Measurements from ENCODE around the gene ZNF140. TPM values are rescaled to one million over a fixed set of nuclear protein-coding genes. Genes with fewer than 3 reads are reported as not detected.

ZNF140 gene
- total RNA-seq, 6 experiments from 2014 or later = 5.9 to 9.3 (median 6.9) TPM

DNA sequence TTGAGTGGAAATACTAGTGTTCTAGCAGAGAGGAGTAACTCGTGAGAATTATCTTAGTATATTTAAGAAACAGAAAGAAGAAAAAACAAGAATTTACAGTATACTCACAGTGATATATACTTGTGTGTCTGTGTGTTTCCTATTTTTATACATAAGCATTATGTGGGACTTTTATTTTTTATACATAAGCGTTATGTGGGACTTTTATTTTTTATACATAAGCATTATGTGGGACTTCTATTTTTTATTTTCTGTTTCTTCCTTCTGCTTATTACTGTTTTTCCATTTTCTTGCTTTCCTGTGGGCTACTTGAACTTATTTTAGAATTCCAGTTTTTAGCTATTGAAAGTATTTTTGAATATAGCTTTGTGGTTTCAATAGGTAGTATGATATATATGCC is 6.9 kb upstream of the ZNF140 start:
- intact Hi-C loops (cut with DNase I) = no loop called here
- H3K4me3 ChIP-seq = no peak overlapping the region
- no peaks in the 10 kb centered on the region for H3K4me1 ChIP-seq
- no peaks in the 10 kb centered on the region for H3K36me3 ChIP-seq
- no peak for TF ChIP-seq POLR2A (IDR thresholded peaks at IDR 0.05)
- TF ChIP-seq, protein P1, sequence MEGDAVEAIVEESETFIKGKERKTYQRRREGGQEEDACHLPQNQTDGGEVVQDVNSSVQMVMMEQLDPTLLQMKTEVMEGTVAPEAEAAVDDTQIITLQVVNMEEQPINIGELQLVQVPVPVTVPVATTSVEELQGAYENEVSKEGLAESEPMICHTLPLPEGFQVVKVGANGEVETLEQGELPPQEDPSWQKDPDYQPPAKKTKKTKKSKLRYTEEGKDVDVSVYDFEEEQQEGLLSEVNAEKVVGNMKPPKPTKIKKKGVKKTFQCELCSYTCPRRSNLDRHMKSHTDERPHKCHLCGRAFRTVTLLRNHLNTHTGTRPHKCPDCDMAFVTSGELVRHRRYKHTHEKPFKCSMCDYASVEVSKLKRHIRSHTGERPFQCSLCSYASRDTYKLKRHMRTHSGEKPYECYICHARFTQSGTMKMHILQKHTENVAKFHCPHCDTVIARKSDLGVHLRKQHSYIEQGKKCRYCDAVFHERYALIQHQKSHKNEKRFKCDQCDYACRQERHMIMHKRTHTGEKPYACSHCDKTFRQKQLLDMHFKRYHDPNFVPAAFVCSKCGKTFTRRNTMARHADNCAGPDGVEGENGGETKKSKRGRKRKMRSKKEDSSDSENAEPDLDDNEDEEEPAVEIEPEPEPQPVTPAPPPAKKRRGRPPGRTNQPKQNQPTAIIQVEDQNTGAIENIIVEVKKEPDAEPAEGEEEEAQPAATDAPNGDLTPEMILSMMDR (IDR thresholded peaks at IDR 0.05) = no peak
- no peaks in the 10 kb centered on the region for H3K27me3 ChIP-seq
- 64% methylated on average over 2 of the region's 2 CpGs for WGBS (ENCODE audit: insufficient coverage, low coverage, low lambda C conversion rate, missing lambda C conversion rate)
- H3K27ac ChIP-seq = no peak overlapping the region
- DNase-seq = no peak
- ATAC-seq = no peak
- H3K9me3 ChIP-seq = peaks cover 0 to 48% (median 5%) of the 10 kb centered on the region in 4 donors

DNA sequence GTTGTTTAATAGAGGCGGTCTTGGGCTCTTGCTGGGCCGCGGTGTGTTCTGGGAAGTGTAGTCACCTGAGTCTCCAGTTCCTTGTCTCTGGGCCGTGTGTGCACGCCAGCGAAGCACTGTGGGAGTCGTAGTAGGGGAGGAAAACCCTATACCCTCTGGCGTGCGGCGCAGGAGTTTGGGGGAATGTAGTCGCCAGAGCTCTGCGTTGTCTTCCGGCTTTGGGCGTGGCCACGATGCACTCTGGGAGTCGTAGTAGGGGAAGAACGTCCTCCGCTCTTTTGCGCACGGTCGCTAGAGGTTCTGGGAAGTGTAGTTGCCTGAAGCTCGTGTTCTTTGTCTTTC is 726 bp upstream of the ZNF140 start:
- Histone ChIP-seq H3K9me3 (peaks cover 0 to 44% (median 15%) of the 10 kb centered on the region in 4 donors), H3K4me3 (peak overlapping the region; percentile 74 to 89 (median 80)), H3K36me3 (peaks cover 0 to 19% (median 13%) of the 10 kb centered on the region in 4 donors), H3K27ac (peak overlapping the region; percentile 92 to 94 (median 93)), H3K27me3 (no peaks in the 10 kb centered on the region), H3K4me1 (peaks cover 0 to 5% (median 0%) of the 10 kb centered on the region in 4 donors)
- TF ChIP-seq, protein P1 (IDR thresholded peaks at IDR 0.05) = no peak
- no peak for TF ChIP-seq POLR2A (IDR thresholded peaks at IDR 0.05)
- ATAC-seq = peak; percentile 90 to 95 (median 92)
- WGBS (ENCODE audit: insufficient coverage, low coverage, low lambda C conversion rate, missing lambda C conversion rate) = 0% methylated on average over 5 of the region's 22 CpGs
- peak; percentile 98 to 100 (median 100) for DNase-seq
- intact Hi-C loops (cut with DNase I) = no loop called here

DNA sequence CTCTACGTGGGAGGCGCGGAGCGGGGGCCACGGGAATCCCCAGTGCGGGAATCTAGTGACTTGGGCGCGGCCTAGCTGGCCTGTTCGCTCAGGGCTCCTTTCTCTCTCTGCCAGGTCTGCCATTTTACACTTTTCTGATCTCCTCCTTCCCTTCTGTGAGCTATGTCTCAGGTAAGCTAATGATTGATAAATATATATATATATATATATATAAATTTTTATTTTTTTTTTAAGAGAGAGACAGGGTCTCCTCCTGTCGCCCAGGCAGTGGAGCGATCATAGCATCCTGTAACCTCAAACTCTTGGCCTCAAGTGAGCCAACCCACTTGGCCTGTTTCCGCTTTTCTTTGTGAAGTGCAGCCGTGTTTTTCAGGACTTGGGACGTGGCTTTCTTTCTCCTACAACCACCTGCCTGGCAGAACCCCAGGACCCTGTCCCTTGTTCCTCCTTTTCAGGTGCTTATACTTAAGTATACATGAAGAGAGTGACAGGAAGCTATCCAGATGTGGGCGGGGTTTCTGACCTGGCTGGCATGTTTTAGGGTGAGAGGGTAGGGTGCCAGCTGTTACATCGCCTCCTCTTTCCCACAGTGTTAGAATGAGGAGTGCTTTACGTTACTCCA is 547 bp downstream of the ZNF140 start:
- Histone ChIP-seq H3K27ac (peak overlapping the region; percentile 92 to 94 (median 93)), H3K4me1 (peaks cover 0 to 5% (median 0%) of the 10 kb centered on the region in 4 donors), H3K27me3 (no peaks in the 10 kb centered on the region), H3K36me3 (peaks cover 0 to 32% (median 23%) of the 10 kb centered on the region in 4 donors), H3K4me3 (peak overlapping the region; percentile 74 to 89 (median 80)), H3K9me3 (peaks cover 0 to 54% (median 18%) of the 10 kb centered on the region in 4 donors)
- TF ChIP-seq, protein P1 (IDR thresholded peaks at IDR 0.05) = no peak
- TF ChIP-seq POLR2A (IDR thresholded peaks at IDR 0.05) = no peak
- WGBS (ENCODE audit: insufficient coverage, low coverage, low lambda C conversion rate, missing lambda C conversion rate) = 34% methylated on average over 9 of the region's 17 CpGs
- intact Hi-C loops (cut with DNase I) = no loop called here
- DNase-seq = peak in 1 of 3 donors; percentile 42
- no peak for ATAC-seq

DNA sequence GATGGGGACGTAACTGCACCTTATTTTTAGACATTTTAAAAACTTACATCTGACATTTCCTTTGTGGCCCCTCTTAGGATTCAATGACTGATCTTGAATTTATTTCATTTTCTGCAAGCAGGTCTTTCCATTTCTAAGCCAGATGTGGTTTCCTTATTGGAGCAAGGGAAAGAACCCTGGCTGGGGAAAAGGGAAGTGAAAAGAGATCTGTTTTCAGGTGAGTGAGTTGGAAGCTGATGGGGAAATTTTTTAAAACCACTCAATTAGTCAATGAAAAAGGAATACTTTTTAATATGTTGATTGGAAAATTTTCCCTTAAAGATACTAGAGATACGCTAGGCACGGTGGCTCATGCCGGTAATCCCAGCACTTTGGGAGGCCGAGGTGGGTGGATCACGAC is 2.6 kb downstream of the ZNF140 start:
- no peak for ATAC-seq
- no peak overlapping the region for H3K27ac ChIP-seq

More for the DNA sequence above, 2.6 kb downstream of the ZNF140 start:
- Histone ChIP-seq H3K4me3 (no peak overlapping the region), H3K4me1 (peaks cover 0 to 5% (median 0%) of the 10 kb centered on the region in 4 donors), H3K27me3 (no peaks in the 10 kb centered on the region), H3K9me3 (peaks cover 0 to 48% (median 19%) of the 10 kb centered on the region in 4 donors), H3K36me3 (peaks cover 0 to 45% (median 33%) of the 10 kb centered on the region in 4 donors)
- TF ChIP-seq POLR2A (IDR thresholded peaks at IDR 0.05) = no peak
- TF ChIP-seq, protein P1 (IDR thresholded peaks at IDR 0.05) = no peak
- WGBS (ENCODE audit: insufficient coverage, low coverage, low lambda C conversion rate, missing lambda C conversion rate) = 100% methylated on average over 4 of the region's 6 CpGs
- intact Hi-C loops (cut with DNase I) = no loop called here
- no peak for DNase-seq
